Measurements from ENCODE around the gene F7.

DNA sequence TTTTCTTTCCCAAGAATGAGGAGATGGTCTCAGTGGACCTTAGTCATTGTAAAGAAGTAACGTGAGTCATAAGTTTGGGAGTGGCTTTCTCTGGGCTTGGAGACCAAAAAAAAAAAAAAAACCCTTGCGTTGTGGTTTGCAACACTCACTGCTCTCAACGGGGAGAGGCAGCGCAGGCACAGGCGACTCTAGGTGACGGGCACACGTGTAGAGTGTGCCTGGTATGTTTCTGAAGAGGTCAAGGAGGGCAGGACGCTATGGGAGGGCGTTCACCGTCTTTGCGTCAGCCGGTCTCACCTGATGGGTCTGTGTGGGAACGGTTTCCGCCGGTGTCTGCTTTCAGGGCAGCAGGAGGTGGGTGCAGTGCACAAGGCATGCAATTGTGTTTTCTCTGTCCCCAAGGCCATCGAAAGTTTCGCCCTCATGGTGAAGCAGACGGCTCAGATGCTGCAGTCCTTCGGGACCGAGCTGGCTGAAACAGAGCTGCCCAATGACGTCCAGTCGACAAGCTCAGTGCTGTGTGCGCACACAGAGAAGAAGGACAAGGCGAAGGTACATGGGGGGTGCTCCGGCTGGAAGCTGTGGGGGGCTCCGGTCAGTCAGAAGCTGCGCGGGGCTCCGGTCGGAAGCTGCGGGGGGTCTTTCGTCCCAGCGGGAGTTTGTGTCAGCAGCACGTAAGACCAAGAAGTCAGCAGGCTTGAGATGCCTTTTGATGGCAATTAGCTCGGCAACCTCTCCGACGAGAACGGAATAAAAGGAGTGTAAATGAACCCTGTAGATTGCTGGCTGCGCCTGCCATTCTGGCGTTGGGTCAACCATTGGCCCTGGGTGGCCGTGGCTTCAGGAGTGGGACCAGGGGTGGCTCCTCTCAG, 40.8 kb upstream of the F7 start:
- TF ChIP-seq, protein P1, sequence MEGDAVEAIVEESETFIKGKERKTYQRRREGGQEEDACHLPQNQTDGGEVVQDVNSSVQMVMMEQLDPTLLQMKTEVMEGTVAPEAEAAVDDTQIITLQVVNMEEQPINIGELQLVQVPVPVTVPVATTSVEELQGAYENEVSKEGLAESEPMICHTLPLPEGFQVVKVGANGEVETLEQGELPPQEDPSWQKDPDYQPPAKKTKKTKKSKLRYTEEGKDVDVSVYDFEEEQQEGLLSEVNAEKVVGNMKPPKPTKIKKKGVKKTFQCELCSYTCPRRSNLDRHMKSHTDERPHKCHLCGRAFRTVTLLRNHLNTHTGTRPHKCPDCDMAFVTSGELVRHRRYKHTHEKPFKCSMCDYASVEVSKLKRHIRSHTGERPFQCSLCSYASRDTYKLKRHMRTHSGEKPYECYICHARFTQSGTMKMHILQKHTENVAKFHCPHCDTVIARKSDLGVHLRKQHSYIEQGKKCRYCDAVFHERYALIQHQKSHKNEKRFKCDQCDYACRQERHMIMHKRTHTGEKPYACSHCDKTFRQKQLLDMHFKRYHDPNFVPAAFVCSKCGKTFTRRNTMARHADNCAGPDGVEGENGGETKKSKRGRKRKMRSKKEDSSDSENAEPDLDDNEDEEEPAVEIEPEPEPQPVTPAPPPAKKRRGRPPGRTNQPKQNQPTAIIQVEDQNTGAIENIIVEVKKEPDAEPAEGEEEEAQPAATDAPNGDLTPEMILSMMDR (IDR thresholded peaks at IDR 0.05): no peak
- TF ChIP-seq ZFX (IDR thresholded peaks at IDR 0.05; ENCODE audit: borderline replicate concordance): no peak

All from 22Rv1 (cell line).